Effector memory CD8-positive, alpha-beta T cell (primary cell): Measurements from ENCODE around the gene TMEM259.

Experiments used
- ATAC-seq: fragments of 150-1000 bp; cut with Tn5 transposase; replicated peaks from 2 replicates; pipeline ENCODE4 v1.10.0; 2021; ENCODE audit warnings: mild to moderate bottlenecking, moderate library complexity
- DNase-seq, 3 experiments: peaks; one replicate each; pipeline ENCODE4 v3.0.0; 2021
- H3K27ac Mint-ChIP-seq, 2 donors: one replicate each; pipeline ENCODE4 v1.8.0; 2022; ENCODE audit warnings: mild to moderate bottlenecking in 2 of 2, mixed read lengths in 2 of 2, moderate library complexity in 2 of 2
- H3K27me3 Mint-ChIP-seq, 2 donors: one replicate each; pipeline ENCODE4 v1.8.0; 2022; ENCODE audit warnings: mixed read lengths in 2 of 2
- H3K36me3 Mint-ChIP-seq: one replicate; pipeline ENCODE4 v1.8.0; 2022; ENCODE audit warnings: mild to moderate bottlenecking, moderate library complexity, mixed read lengths; ENCODE audit not compliant: insufficient read depth
- H3K4me1 Mint-ChIP-seq, 2 donors: one replicate each; pipeline ENCODE4 v1.8.0; 2022; ENCODE audit warnings: low read depth in 2 of 2, mixed read lengths in 2 of 2
- H3K4me3 Mint-ChIP-seq, 2 donors: one replicate each; pipeline ENCODE4 v1.8.0; 2022; ENCODE audit warnings: mild to moderate bottlenecking in 2 of 2, mixed read lengths in 2 of 2, moderate library complexity in 2 of 2
- H3K9me3 Mint-ChIP-seq, 2 donors: one replicate each; pipeline ENCODE4 v1.8.0; 2022; ENCODE audit warnings: mixed read lengths in 2 of 2

TMEM259 gene

GRCh38 chr19:984165-984967 is 36.6 kb downstream of the TMEM259 start, which contains the start of gene WDR18:
Gene WDR18 (plus strand): TSS chr19:984345. CDS start chr19:984354, 9 bp downstream.
- peak; percentile 87 for ATAC-seq
- Mint-ChIP-seq H3K27me3 (no peaks in the 10 kb centered on the region), H3K4me3 (peak within 1 kb of the TSS; percentile 98 to 99), H3K36me3 (peaks cover 24% of the 10 kb centered on the region), H3K4me1 (peaks cover 15 to 23% of the 10 kb centered on the region in 2 donors), H3K27ac (peak within 1 kb of the TSS; percentile 98), H3K9me3 (no peaks in the 10 kb centered on the region)
- peak; percentile 80 to 89 (median 87) for DNase-seq

GRCh38 chr19:982567-983170 is 38.3 kb downstream of the TMEM259 start:
- ATAC-seq (peak; percentile 66), DNase-seq (peak; percentile 65 to 75 (median 73))
- no peak overlapping the region for H3K27ac Mint-ChIP-seq

DNA sequence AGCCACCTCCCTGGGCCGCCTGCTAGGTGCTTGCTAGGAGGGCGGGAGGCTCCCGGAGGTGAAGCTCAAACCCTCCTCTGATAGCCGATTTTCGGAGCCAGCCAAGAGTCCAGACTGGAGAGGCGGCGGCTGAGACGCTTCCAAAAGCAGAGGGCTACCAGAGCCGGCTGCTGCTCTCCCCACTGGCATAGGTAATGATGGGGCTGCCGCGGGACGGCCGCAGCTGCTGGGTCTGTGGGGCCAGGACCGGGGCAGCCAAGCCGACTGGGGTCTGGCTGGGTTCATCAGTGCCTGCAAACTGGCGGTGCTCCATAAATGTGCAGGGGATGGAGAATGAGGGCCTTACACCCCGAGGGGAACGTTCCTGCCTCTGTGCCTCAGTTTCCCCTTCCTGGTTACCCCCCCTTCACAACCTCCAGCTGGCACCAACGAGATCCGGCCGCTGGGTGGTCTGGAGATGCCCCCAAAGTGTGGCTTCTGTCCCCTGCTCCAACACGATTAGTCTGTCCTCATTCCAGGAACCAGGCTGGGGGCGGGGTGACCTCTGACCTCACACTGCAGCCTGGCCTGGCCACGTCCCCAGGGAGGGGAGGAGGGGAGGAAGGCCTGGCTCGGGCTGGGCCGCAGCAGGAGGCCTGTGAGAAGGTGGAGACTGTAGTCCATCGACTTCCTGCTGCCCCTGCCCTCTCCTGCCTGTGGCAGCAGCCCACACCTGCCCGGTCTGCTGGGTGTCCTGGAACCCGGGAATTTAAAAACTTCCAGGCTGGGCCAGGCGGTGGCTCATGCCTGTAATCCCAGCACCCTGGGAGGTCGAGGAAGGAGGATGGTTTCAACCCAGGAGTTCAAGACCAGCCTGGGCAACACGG is 40.6 kb downstream of the TMEM259 start:
- Mint-ChIP-seq H3K4me3 (no peak overlapping the region), H3K27ac (no peak overlapping the region), H3K36me3 (peaks cover 16% of the 10 kb centered on the region), H3K27me3 (no peaks in the 10 kb centered on the region), H3K4me1 (peaks cover 11 to 13% of the 10 kb centered on the region in 2 donors), H3K9me3 (no peaks in the 10 kb centered on the region)
- no peak for ATAC-seq
- DNase-seq: no peak

More at GRCh38 chr19:982567-983170, 38.3 kb downstream of the TMEM259 start:
- Mint-ChIP-seq H3K4me3 (peak overlapping the region in 1 of 2 donors; percentile 27), H3K36me3 (peaks cover 20% of the 10 kb centered on the region), H3K4me1 (peaks cover 11 to 17% of the 10 kb centered on the region in 2 donors), H3K27me3 (no peaks in the 10 kb centered on the region), H3K9me3 (no peaks in the 10 kb centered on the region)

DNA sequence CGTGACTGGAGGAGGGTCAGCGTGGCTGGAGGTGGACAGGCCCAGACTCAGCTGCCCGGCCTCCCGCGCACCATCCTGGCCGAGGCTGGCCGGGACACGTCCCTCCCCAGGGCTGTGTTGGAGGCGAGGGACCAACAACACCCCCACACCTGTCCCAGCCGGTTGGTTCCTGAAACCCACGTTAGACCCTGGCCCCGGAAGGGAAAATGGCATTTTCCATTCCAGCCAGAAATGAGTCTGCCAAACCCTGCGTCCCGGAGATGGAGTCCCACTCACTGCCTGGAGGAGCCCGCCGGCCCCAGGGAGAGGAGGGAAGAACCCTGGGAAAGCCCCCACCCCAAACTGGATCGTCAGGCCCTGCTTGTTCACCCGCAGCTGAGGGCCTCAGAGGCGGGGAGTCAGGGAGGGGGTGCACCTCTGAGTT is 41.6 kb downstream of the TMEM259 start:
- ATAC-seq: no peak
- Mint-ChIP-seq H3K4me3 (no peak overlapping the region), H3K36me3 (peaks cover 12% of the 10 kb centered on the region), H3K27me3 (no peaks in the 10 kb centered on the region), H3K9me3 (no peaks in the 10 kb centered on the region), H3K4me1 (peaks cover 2 to 4% of the 10 kb centered on the region in 2 donors), H3K27ac (no peak overlapping the region)
- DNase-seq: no peak

DNA sequence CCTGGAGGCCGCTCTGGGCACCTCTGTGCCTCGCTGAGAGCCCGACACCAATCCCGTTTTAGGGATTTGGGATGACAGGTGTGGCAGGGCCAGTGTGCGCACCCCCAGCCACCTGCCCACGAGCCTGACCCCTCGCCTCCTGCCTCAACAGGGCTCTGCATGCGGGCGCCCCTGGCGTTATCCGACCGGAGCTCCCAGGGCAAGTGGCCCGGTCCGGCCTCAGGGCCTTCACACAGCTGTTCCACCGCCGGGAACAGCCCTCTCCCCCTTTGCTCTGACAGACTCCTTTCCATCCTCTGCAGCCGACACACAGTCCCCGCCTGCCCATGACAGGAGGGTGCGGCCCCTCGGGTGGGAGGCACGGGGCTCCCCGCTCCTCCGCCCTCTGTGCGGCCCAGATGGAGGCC is 43.9 kb downstream of the TMEM259 start:
- ATAC-seq: no peak
- Mint-ChIP-seq H3K4me3 (no peak overlapping the region), H3K9me3 (no peaks in the 10 kb centered on the region), H3K4me1 (no peaks in the 10 kb centered on the region), H3K27me3 (no peaks in the 10 kb centered on the region), H3K27ac (no peak overlapping the region), H3K36me3 (peaks cover 12% of the 10 kb centered on the region)
- no peak for DNase-seq

DNA sequence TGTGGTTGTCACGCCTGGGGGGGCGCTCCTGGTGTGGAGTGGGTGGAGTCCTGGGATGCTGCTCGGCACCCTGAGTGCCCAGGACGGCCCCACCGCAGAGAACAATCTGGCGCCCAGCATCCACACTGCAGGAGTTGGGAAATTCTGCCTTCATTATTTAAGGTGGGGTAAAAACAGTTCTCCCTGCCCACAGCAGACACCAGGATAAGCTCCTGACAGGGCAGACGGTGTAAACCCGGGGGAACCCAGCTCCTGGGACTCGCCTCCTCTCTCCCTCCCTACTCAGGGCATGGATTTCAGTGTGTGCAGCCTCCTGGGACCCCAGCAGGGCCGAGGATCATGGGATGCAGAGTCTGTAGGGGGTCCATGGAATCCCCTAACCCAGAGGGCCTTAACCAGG is 44.4 kb downstream of the TMEM259 start:
- H3K4me3 Mint-ChIP-seq: no peak overlapping the region
- no peak overlapping the region for H3K27ac Mint-ChIP-seq
- no peaks in the 10 kb centered on the region for H3K27me3 Mint-ChIP-seq
- no peaks in the 10 kb centered on the region for H3K4me1 Mint-ChIP-seq
- H3K36me3 Mint-ChIP-seq: peaks cover 12% of the 10 kb centered on the region
- DNase-seq: no peak
- no peaks in the 10 kb centered on the region for H3K9me3 Mint-ChIP-seq
- ATAC-seq: no peak

- Mint-ChIP-seq H3K36me3 (peaks cover 23% of the 10 kb centered on the region), H3K27ac (no peak overlapping the region), H3K9me3 (no peaks in the 10 kb centered on the region), H3K4me3 (no peak overlapping the region), H3K4me1 (no peaks in the 10 kb centered on the region), H3K27me3 (no peaks in the 10 kb centered on the region)
- no peak for DNase-seq
- no peak for ATAC-seq
Observed at GRCh38 chr19:974564-975257, 46.2 kb downstream of the TMEM259 start.

DNA sequence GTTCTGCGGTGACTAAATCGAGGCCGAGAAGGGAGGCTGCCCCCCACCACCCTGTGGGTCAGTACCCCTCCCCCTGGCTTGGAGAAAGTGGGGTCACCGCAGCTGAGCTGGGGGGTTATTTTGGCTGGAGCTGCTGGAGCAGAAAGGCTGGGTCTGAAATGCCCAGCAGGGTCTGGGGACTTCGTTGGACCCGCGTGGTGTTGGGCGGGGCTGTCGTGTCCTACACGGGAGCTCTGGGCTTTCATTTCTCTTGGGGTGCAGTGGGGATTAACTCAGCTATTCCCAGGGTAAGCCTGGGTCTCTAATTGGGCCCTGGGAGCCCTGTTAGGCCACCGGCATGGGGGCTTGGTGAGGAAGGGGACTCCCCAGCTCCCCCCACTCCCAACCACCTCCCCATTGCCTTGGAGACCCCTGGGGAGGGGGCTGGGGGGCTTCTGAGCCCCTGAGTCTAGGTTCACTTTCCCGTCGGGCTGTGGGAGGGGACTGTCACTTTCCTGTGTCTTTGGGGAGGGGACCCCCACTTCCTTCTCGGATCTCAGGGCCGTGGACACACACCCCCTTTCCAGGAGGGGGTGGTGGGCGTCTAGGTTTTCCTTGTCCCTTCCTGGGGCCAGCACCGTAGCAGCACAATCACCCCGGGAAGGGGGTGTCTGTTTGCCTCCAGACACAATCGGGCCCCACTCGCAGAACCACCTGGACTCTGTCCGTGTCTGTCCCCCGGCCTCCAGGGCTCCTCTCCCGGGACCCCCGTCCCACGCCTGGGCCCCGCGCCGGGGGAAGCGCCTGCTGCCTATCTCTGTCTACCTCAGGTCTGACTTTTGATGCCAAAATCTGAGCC is 47.0 kb downstream of the TMEM259 start:
- ATAC-seq (no peak), DNase-seq (no peak)
- H3K9me3 Mint-ChIP-seq: no peaks in the 10 kb centered on the region
- H3K27me3 Mint-ChIP-seq: no peaks in the 10 kb centered on the region
- no peaks in the 10 kb centered on the region for H3K4me1 Mint-ChIP-seq
- H3K27ac Mint-ChIP-seq: no peak overlapping the region
- H3K36me3 Mint-ChIP-seq: peaks cover 24% of the 10 kb centered on the region
- no peak overlapping the region for H3K4me3 Mint-ChIP-seq

- Mint-ChIP-seq H3K9me3 (no peaks in the 10 kb centered on the region), H3K27me3 (no peaks in the 10 kb centered on the region), H3K4me3 (no peak overlapping the region), H3K27ac (no peak overlapping the region), H3K4me1 (no peaks in the 10 kb centered on the region), H3K36me3 (peaks cover 36% of the 10 kb centered on the region)
- no peak for ATAC-seq
- no peak for DNase-seq
Observed at GRCh38 chr19:972281-972680, 48.6 kb downstream of the TMEM259 start.

GRCh38 chr19:971795-972194 is 49.1 kb downstream of the TMEM259 start:
- Mint-ChIP-seq H3K36me3 (peaks cover 40% of the 10 kb centered on the region), H3K27me3 (no peaks in the 10 kb centered on the region), H3K4me1 (no peaks in the 10 kb centered on the region), H3K4me3 (no peak overlapping the region), H3K27ac (no peak overlapping the region), H3K9me3 (no peaks in the 10 kb centered on the region)
- DNase-seq (no peak), ATAC-seq (no peak)

DNA sequence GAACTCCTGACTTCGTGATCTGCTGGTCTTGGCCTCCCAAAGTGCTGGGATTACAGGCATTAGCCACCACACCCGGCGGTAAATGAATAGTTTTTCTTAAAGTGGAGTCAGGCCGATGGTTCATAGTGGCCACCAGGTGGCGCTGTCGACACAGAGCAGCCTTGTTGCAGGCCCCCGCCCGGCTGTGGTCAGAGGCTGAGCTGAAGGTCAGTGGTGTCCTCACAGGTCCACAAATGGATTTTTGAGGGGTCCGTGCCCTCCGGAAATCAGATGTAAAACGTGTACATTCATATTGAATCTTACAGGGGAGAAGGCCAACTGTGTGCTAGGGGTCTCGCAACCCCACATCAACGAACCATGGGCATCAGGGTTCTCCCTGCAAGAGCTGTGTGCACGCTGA is 50.2 kb downstream of the TMEM259 start:
- no peaks in the 10 kb centered on the region for H3K27me3 Mint-ChIP-seq
- H3K4me3 Mint-ChIP-seq: peak overlapping the region in 1 of 2 donors; percentile 48
- DNase-seq (no peak), ATAC-seq (no peak)
- no peaks in the 10 kb centered on the region for H3K9me3 Mint-ChIP-seq
- H3K4me1 Mint-ChIP-seq: no peaks in the 10 kb centered on the region
- H3K36me3 Mint-ChIP-seq: peaks cover 43% of the 10 kb centered on the region
- H3K27ac Mint-ChIP-seq: peak overlapping the region in 1 of 2 donors; percentile 51

GRCh38 chr19:966485-967088 is 54.3 kb downstream of the TMEM259 start:
- H3K9me3 Mint-ChIP-seq: no peaks in the 10 kb centered on the region
- H3K27ac Mint-ChIP-seq: no peak overlapping the region
- H3K4me1 Mint-ChIP-seq: no peaks in the 10 kb centered on the region
- no peak overlapping the region for H3K4me3 Mint-ChIP-seq
- ATAC-seq (no peak), DNase-seq (no peak)
- H3K27me3 Mint-ChIP-seq: no peaks in the 10 kb centered on the region
- H3K36me3 Mint-ChIP-seq: peaks cover 43% of the 10 kb centered on the region
